Stimulated activated CD4-positive, alpha-beta T cell treated with anti-CD3 and anti-CD28 coated beads, TNF-alpha, amount 100 ng/mL, for 48 hours (primary cell): Measurements from ENCODE around the gene SMIM5.

Experiments used
- DNase-seq, 3 donors: peaks; one replicate each; pipeline ENCODE4 v3.0.0-alpha.2; 2020; ENCODE audit warnings: low read depth in 3 of 3

SMIM5 gene

GRCh38 chr17:75640556-75641119 lies 7.4 kb downstream of the SMIM5 start:
- DNase-seq = no peak

- DNase-seq = no peak
Measured at GRCh38 chr17:75641343-75641742, 8.1 kb downstream of the SMIM5 start.

GRCh38 chr17:75642182-75642783 lies 9.0 kb downstream of the SMIM5 start:
- DNase-seq = no peak

GRCh38 chr17:75642784-75643642 lies 9.8 kb downstream of the SMIM5 start:
- DNase-seq = no peak

GRCh38 chr17:75643643-75644017 lies 10.4 kb downstream of the SMIM5 start:
- no peak for DNase-seq

GRCh38 chr17:75645501-75645888 lies 12.3 kb downstream of the SMIM5 start:
- DNase-seq = no peak

- DNase-seq = no peak
Measured at GRCh38 chr17:75645889-75646637, 12.8 kb downstream of the SMIM5 start.

GRCh38 chr17:75646638-75646992 lies 13.4 kb downstream of the SMIM5 start:
- no peak for DNase-seq

GRCh38 chr17:75647061-75647460 lies 13.8 kb downstream of the SMIM5 start:
- DNase-seq = no peak

- DNase-seq = no peak
Measured at GRCh38 chr17:75647921-75648320, 14.7 kb downstream of the SMIM5 start.

- DNase-seq = no peak
Measured at GRCh38 chr17:75649687-75650086, 16.5 kb downstream of the SMIM5 start.

GRCh38 chr17:75650874-75651273 lies 17.6 kb downstream of the SMIM5 start:
- no peak for DNase-seq

- DNase-seq = no peak
Measured at GRCh38 chr17:75652341-75652740, 19.1 kb downstream of the SMIM5 start.

- no peak for DNase-seq
Measured at GRCh38 chr17:75652934-75653549, 19.8 kb downstream of the SMIM5 start.

- DNase-seq = no peak
Measured at GRCh38 chr17:75654176-75654575, 20.9 kb downstream of the SMIM5 start.

GRCh38 chr17:75658237-75658636 lies 25.0 kb downstream of the SMIM5 start:
- DNase-seq = no peak

- DNase-seq = no peak
Measured at GRCh38 chr17:75661531-75661930, 28.3 kb downstream of the SMIM5 start.

GRCh38 chr17:75662511-75662910 lies 29.3 kb downstream of the SMIM5 start:
- no peak for DNase-seq

GRCh38 chr17:75664099-75664549 lies 30.9 kb downstream of the SMIM5 start:
- DNase-seq = no peak

GRCh38 chr17:75665981-75666380 lies 32.7 kb downstream of the SMIM5 start:
- no peak for DNase-seq

- peak; percentile 94 to 99 (median 95) for DNase-seq
Measured at GRCh38 chr17:75666959-75667790, 33.9 kb downstream of the SMIM5 start, which contains the start of the genes RECQL5 and SAP30BP. Gene RECQL5, minus strand, starts transcription at chr17:75667154. Its CDS starts 597 bp downstream, at chr17:75666557. Gene SAP30BP, plus strand, starts transcription at chr17:75667338. Its CDS starts 35 bp downstream, at chr17:75667373.
